Germinal center (tissue), 1 donor: ENCODE measurements around the gene DPPA4.
"Not testable (repeated sequence)": the region's sequence is repeated elsewhere in the genome, so short reads cannot be mapped to it uniquely, and the experiment has no call there.

Source experiments
- DNase-seq: peaks from one replicate; pipeline ENCODE4 v3.0.0; 2012; ENCODE audit warnings: mixed read lengths, low spot score

Gene DPPA4

GRCh38 chr3:109337393-109337792 lies at the start of gene DPPA4:
TSS of gene DPPA4 (minus strand) at chr3:109337546. CDS start at chr3:109337517, 29 bp downstream.
- DNase-seq, result no peak

DNA sequence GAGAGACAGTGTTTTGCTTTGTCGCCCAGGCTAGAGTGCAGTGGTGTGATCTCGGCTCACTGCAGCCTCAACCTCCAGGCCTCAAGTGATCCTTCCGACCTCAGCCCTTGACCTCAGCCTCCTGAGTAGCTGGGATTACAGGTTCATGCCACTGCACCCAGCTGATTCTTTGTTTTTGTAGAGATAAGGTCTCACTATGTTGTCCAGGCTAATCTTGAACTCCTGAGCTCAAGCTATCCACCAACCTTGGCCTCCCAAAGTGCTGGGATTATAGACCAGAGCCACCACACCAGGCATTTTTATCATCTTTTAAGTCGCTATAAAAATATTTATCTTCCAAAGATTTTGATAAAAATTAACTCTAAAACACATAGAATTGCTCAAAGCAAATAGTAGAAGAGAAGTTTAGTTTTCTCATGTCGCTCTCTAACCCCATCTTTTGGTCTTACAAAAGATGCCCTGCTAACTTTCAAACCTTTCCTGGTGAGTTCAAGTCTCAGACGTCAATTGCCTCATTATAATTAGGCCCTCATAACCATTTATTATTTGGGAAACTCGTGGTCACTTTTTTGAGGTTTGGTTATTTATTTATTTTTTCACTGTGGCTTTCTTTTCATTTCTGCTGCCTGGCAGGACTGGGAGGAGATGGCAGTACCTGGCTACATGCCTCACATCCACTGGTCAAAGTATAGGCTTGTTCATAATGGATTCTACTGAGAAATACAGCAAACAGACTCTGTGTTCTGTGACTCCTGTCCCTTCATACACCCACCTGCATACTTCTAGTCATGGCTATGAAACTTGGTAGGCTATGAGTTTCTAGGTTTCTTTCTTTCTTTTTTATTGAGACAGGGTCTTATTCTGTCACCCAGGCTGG lies 48.3 kb upstream of the DPPA4 start:
- no peak for DNase-seq

- no peak for DNase-seq
Measured at GRCh38 chr3:109384164-109384563, 46.8 kb upstream of the DPPA4 start.

DNA sequence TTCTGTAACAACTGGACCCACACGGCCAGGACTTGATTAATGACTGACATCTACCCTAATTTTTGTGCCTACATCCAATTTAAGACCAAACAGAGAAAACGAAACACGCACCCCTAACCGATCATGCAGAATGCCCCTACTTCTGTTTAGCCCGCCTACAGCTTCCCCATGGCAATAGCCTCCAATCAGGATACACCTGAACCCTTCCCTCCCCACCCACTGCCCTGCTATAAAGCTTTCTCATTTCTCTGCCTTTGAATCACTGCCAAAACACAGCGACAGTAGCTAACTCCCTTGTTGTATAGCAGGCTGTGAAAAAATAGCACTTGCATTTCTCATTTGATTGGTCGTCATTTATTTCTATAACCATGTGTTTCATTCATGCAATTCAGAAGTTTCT lies 45.2 kb upstream of the DPPA4 start:
- no peak for DNase-seq

DNA sequence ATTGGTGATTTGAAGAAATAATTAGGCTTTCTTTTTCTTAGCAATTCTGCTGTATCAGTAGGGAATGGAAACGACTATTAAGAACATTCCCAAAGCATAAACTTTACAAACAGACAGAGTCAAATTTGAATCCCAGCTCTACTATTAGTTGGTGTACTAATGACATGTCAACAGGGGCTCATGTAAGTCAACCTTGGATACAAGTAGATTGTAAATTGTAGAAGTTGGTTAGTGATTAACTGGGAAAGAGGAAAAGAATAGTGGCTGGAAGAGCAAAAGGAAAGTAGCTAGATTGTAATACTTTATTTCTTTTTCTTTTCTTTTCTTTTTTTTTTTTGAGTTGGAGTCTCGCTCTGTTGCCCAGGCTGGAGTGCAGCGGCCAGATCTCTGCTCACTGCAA lies 38.6 kb upstream of the DPPA4 start:
- DNase-seq, result no peak

DNA sequence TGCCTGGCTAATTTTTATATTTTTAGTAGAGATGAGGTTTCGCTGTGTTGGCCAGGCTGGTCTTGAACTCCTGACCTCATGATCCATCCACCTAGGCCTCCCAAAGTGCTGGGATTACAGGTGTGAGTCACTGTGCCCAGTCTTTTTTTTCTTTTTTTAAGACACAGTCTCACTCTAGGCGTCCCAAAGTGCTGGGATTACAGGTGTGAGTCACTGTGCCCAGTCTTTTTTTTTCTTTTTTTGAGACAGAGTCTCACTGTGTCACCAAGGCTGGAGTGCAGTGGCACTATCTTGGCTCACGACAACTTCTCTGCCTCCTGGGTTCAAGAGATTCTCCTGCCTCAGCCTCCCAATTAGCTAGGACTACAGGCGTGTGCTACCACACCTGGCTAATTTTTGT lies 37.1 kb upstream of the DPPA4 start:
- DNase-seq, result not testable (repeated sequence)

DNA sequence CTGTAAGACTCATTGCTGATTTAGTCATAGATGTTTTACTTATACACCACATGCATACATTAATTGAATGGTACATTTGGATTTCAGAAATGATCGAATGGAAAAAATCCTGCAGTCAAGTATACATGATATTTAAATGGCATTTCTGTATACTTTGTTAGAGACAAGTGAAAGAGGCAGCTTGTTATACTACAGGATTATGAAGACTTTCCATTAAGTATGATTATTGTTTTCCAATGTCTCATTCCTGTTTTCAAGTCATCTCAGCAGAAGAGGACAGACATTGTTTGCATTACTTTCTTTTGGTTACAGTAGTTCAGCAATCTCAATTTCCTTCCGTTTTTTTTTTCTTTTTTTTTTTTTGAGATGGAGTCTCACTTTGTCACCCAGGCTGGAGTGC lies 36.6 kb upstream of the DPPA4 start:
- DNase-seq, result no peak

GRCh38 chr3:109372639-109373038 lies 35.3 kb upstream of the DPPA4 start:
- no peak for DNase-seq

DNA sequence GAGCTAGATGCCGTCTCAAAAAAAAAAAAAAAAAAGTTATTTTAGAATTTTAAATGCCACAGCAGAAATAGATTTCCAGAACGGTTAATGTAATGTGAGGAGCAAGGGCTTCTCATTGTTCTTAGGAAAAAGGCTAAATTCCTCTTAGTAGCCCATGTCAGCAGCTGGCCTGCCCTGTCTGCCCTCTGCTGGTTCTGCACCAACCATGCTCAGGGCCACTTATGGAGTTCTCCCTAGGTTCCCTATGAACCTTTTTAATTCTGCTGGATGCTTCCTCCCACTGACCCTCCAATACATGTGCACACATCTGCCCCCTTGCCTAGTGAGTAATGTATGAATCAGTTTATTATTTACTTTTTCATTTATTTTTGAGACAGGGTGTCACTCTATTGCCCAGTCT lies 32.2 kb upstream of the DPPA4 start:
- DNase-seq, result no peak

DNA sequence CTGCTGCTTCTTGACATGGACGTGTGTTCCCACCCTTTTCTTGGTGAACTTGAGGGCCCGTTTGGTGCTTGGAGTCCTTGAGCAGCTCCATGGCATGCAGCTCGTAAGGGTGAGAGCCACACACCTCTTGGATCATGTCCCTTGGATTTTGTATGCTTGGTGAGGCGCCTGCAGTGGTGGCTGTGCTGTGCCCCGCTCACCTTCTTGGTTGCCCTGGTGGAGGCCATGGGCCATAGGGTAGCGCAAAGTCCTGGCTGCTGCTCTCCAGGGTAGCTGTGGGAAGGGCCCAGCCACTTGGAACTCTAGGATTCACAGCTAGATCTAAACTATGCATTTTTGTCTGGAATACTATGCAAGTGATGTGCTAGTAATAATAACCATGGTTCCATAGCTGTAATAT lies 26.7 kb upstream of the DPPA4 start:
- DNase-seq, result no peak

- DNase-seq, result no peak
Measured at GRCh38 chr3:109363634-109364033, 26.3 kb upstream of the DPPA4 start.

GRCh38 chr3:109362823-109363222 lies 25.5 kb upstream of the DPPA4 start:
- DNase-seq, result no peak

- DNase-seq, result not testable (repeated sequence)
Measured at GRCh38 chr3:109358809-109359208, 21.5 kb upstream of the DPPA4 start.

GRCh38 chr3:109356442-109357155 lies 19.3 kb upstream of the DPPA4 start:
- DNase-seq, result no peak

GRCh38 chr3:109355625-109356441 lies 18.5 kb upstream of the DPPA4 start:
- no peak for DNase-seq

DNA sequence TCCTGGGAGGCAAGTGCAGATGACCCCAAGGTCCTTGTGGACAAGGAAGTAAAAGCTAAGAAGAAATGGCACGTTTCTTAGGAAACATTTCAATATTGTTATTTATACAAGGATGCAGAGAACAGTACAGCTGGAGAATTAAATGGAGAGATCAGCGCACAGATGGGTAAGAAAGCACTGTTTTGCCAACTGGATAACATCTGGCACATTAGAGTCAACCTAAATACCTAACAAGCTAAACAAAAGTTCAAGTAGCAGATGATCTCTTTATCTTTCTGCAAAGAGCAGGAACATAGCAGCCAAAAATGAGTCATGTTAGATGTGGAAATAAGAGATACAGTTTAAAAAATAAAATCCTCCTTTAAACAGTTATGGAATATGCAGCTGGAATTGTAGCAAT lies 15.7 kb upstream of the DPPA4 start:
- no peak for DNase-seq

DNA sequence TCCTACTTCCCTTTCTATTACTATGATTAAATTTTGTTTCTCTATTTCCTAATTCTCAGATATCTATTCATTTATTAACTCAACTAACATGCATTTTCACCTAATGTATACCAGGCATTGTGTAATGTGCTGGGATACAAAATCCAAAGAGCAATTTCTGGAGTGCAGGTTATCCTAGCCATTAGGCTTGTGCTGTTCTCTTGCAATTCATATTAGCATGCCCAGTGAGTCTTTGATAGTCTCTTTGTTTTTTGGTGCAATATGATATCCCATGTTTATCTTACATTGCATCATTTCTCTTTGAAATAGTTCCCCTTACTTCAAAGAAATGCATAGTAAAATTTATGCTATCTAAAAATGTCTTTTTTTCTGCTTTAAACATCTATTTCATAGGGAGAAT lies 13.9 kb upstream of the DPPA4 start:
- DNase-seq, result no peak

- no peak for DNase-seq
Measured at GRCh38 chr3:109346770-109347295, 9.5 kb upstream of the DPPA4 start.

- DNase-seq, result no peak
Measured at GRCh38 chr3:109346099-109346498, 8.8 kb upstream of the DPPA4 start.

DNA sequence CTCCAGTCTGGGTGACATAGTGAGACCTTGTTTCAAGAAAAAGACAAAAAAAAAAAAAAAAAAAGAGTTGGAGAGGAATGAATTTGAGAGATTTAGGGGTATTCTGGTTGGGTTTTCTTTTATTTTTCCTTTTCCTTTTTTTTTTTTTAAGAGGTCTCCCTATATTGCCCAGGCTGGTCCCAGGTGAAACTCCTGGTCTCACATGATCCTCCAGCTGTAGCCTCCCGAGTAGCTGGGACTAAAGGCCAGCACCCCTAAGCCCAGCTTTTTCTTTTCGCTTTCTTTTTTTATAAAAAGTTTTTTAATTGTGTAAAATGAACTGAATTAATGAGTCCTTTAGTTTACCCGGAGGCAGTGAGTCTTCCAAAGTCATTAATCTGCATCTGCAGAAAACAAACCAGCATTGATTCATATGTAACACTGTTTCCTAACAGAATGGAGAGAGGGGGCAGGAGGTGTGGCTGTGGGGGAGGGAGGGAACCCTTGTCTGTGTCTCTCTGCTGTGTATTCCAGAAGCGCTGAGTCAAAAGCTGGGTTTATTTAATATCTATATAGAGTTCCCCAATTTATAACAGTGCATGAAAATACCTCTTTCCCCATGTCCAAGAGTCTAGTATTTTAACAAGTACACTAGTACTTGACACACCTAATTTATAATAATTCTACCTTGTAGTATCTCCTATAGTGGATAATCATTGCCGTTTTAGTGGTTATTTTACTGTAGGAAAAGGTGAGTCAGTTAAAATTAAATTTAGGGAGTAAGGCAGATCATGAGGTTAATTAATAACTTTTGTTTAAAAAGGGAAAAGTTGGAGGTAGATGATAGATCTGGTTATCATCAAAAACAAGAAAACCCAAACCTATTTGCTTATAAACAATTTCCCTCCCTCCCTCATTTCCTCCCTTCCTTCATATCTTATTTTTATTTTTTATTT lies 2.6 kb upstream of the DPPA4 start:
- no peak for DNase-seq

DNA sequence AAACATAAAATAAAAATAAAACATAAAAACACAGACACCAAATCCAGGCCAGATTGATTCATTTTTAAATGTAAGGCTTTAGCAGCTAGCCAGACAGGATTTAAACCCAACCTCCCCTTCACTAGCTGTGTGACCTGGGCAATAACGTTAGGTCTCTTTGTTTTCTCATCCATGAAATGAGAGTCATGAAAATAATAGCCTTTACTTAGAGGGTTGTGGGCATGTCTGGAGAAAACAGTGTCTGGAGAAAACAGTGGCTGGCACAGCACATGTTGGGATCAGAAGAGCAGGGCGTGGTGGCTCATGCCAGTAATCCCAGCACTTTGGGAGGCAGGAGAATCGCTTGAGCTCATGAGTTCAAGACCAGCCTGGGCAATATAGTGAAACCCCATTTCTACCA lies 1.9 kb upstream of the DPPA4 start:
- no peak for DNase-seq
